ENCODE measurements around the gene TM9SF1. TPM values are rescaled to one million over a fixed set of nuclear protein-coding genes. Genes with fewer than 3 reads are reported as not detected.

TM9SF1 gene
- total and polyA plus RNA-seq, 9 of the 15 experiments (the other 6 are each of a cell fraction or from before 2014, with no cell fraction given), result 5.3 to 20.3 (median 11.8) TPM

DNA sequence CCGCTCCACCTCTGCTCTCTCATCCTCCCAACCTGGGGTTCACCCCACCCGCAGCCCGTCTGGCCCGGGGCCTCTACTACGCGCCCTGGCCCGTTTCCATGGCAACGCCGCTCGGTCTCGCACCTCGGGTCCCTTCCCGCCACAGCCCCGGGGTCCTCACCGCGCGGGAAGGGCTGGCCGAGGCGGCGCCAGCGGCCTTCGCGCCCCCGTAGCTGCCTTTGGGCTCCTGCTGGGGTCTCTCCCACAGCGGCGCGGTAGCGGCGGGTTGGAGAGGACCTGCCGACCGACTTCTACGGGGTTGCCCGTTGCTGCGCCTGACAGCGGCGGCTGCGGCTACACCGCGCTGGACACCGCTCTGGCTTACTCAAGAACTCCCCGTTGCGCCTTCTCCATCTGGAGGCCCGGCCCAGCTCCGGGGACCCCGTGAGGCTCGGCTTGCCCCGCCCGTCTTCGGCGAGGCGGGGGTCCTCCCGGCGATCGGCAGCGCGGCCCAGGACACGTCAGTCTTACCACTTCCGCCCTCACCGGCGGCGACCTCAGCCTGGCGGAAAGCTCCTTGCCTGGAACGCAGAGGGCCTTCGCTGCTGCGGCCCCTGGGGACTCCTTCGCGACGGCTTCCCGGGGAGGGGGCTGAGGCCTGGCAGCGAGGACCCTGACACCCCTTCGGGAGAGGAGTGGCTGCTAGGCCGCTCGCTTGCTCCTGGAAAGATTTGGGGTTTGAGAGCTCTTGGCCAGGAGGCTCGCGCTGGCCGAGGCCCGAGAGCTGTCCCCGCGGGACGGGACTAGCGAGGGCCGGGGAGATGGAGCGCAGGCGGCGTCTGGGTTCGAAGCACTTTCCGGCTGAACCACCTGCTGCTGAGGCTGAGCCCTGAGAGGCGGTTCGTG lies at the start of gene TM9SF1 (continued):
- TF ChIP-seq, protein P1, sequence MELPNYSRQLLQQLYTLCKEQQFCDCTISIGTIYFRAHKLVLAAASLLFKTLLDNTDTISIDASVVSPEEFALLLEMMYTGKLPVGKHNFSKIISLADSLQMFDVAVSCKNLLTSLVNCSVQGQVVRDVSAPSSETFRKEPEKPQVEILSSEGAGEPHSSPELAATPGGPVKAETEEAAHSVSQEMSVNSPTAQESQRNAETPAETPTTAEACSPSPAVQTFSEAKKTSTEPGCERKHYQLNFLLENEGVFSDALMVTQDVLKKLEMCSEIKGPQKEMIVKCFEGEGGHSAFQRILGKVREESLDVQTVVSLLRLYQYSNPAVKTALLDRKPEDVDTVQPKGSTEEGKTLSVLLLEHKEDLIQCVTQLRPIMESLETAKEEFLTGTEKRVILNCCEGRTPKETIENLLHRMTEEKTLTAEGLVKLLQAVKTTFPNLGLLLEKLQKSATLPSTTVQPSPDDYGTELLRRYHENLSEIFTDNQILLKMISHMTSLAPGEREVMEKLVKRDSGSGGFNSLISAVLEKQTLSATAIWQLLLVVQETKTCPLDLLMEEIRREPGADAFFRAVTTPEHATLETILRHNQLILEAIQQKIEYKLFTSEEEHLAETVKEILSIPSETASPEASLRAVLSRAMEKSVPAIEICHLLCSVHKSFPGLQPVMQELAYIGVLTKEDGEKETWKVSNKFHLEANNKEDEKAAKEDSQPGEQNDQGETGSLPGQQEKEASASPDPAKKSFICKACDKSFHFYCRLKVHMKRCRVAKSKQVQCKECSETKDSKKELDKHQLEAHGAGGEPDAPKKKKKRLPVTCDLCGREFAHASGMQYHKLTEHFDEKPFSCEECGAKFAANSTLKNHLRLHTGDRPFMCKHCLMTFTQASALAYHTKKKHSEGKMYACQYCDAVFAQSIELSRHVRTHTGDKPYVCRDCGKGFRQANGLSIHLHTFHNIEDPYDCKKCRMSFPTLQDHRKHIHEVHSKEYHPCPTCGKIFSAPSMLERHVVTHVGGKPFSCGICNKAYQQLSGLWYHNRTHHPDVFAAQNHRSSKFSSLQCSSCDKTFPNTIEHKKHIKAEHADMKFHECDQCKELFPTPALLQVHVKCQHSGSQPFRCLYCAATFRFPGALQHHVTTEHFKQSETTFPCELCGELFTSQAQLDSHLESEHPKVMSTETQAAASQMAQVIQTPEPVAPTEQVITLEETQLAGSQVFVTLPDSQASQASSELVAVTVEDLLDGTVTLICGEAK (IDR thresholded peaks at IDR 0.05), result peak; percentile 92
- TF ChIP-seq, protein P1 (CRISPR knock-in tag; IDR thresholded peaks at IDR 0.05), result no peak
- TF ChIP-seq CC2D1A (IDR thresholded peaks at IDR 0.05), result no peak
- TF ChIP-seq KDM1A (IDR thresholded peaks at IDR 0.05), result no peak
- no peak for TF ChIP-seq TAF7 (tag; IDR thresholded peaks at IDR 0.05)
- no peak for TF ChIP-seq FOXK2 (conservative IDR thresholded peaks at IDR 0.05 in 1 of 2, IDR thresholded peaks at IDR 0.05 in 1 of 2; ENCODE audit: low read depth in 2 of 2)
- TF ChIP-seq ZNF707 (CRISPR knock-in tag; conservative IDR thresholded peaks at IDR 0.05), result no peak
- no peak for TF ChIP-seq CBFA2T2 (conservative IDR thresholded peaks at IDR 0.05)
- no peak for TF ChIP-seq HOXB6 (CRISPR knock-in tag; IDR thresholded peaks at IDR 0.05; ENCODE audit: borderline replicate concordance)
- TF ChIP-seq, protein P2, sequence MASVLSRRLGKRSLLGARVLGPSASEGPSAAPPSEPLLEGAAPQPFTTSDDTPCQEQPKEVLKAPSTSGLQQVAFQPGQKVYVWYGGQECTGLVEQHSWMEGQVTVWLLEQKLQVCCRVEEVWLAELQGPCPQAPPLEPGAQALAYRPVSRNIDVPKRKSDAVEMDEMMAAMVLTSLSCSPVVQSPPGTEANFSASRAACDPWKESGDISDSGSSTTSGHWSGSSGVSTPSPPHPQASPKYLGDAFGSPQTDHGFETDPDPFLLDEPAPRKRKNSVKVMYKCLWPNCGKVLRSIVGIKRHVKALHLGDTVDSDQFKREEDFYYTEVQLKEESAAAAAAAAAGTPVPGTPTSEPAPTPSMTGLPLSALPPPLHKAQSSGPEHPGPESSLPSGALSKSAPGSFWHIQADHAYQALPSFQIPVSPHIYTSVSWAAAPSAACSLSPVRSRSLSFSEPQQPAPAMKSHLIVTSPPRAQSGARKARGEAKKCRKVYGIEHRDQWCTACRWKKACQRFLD (CRISPR knock-in tag; IDR thresholded peaks at IDR 0.05), result no peak
- TF ChIP-seq CREB1 (IDR thresholded peaks at IDR 0.05), result peak; percentile 83
- TF ChIP-seq CREB1 (CRISPR knock-in tag; IDR thresholded peaks at IDR 0.05), result peak; percentile 76
- TF ChIP-seq FOS (IDR thresholded peaks at IDR 0.05; ENCODE audit: extremely low read depth, insufficient read length), result no peak
- no peak for TF ChIP-seq ZNF174 (CRISPR knock-in tag; IDR thresholded peaks at IDR 0.05)
- TF ChIP-seq ZFPM2 (CRISPR knock-in tag; IDR thresholded peaks at IDR 0.05), result no peak
- TF ChIP-seq, protein P3, sequence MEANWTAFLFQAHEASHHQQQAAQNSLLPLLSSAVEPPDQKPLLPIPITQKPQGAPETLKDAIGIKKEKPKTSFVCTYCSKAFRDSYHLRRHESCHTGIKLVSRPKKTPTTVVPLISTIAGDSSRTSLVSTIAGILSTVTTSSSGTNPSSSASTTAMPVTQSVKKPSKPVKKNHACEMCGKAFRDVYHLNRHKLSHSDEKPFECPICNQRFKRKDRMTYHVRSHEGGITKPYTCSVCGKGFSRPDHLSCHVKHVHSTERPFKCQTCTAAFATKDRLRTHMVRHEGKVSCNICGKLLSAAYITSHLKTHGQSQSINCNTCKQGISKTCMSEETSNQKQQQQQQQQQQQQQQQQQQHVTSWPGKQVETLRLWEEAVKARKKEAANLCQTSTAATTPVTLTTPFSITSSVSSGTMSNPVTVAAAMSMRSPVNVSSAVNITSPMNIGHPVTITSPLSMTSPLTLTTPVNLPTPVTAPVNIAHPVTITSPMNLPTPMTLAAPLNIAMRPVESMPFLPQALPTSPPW (CRISPR knock-in tag; IDR thresholded peaks at IDR 0.05), result peak; percentile 61
